AG04450 (cell line): ENCODE measurements around the gene BIRC7. TPM values are rescaled to one million over a fixed set of nuclear protein-coding genes. Genes with fewer than 3 reads are reported as not detected.

Experiments
- CTCF ChIA-PET: fragments of 300-600, 350-600 bp; formaldehyde crosslinking; extraction: SDS; loops from one replicate; lab custom pipeline; 2022; ENCODE audit warnings: antibody characterized with exemption, inconsistent platforms; lab: Charles Lee
- POLR2A ChIA-PET: fragments of 350-600 bp; formaldehyde crosslinking; extraction: SDS; loops from one replicate; lab custom pipeline; 2021; ENCODE audit warnings: antibody characterized with exemption, inconsistent platforms; lab: Yijun Ruan, JAX
- DNase-seq: peaks from one replicate; pipeline ENCODE4 v3.0.0-alpha.2; 2011; ENCODE audit warnings: low read depth, low spot score
- H3K27ac ChIP-seq: one replicate; pipeline ENCODE4 v1.5.1; 2012; ENCODE audit warnings: low read depth, low read length, control low read depth
- H3K27me3 ChIP-seq: one replicate; pipeline ENCODE4 v1.6.0; 2012; ENCODE audit warnings: low read length; ENCODE audit not compliant: control insufficient read depth, insufficient read depth
- H3K4me3 ChIP-seq: 2 replicates; pipeline ENCODE4 v1.5.1; 2011; ENCODE audit warnings: mild to moderate bottlenecking, low read depth, low read length, control low read depth
- H3K9me3 ChIP-seq: 2 replicates; pipeline ENCODE4 v1.5.1; 2012; ENCODE audit warnings: low read length; ENCODE audit not compliant: control insufficient read depth, insufficient read depth
- CTCF ChIP-seq: IDR thresholded peaks from 2 replicates; pipeline ENCODE4 v1.5.1; 2011; ENCODE audit warnings: low read depth, low read length, control low read depth, inconsistent platforms
- polyA plus RNA-seq: library from polyadenylated mRNA; depleted of rRNA; stranded (reverse); fragments of >200 nt; gene quantifications from 2 replicates; pipeline ENCODE4 v1.2.3, GENCODE V29; 2011

BIRC7 gene
- polyA plus RNA-seq, 1 experiment: not detected

- POLR2A ChIA-PET: no interaction called here
- CTCF ChIA-PET: interaction anchor here (1.2 to 6.0 kb wide), 2 partner anchors 10 to 19 kb away, joined by 4 to 45 read pairs; no protein-coding TSS in a partner anchor
- no peak overlapping the region for H3K27ac ChIP-seq
These were observed 1.8 kb upstream of the BIRC7 start for GRCh38 chr20:63233924-63234323.

GRCh38 chr20:63234693-63235398 is 859 bp upstream of the BIRC7 start:
- H3K4me3 ChIP-seq: no peak overlapping the region
- peaks cover 3% of the 10 kb centered on the region for H3K27me3 ChIP-seq
- TF ChIP-seq CTCF: peak; percentile 52
- CTCF ChIA-PET: interaction anchor here (0.6 to 6.0 kb wide), 4 partner anchors 11 to 74 kb away, joined by 3 to 45 read pairs (median 4); partner anchors contain the start of gene ARFGAP1
- POLR2A ChIA-PET: no interaction called here
- no peak for DNase-seq
- no peak overlapping the region for H3K27ac ChIP-seq
- no peaks in the 10 kb centered on the region; the same call in 1 of the 2 replicates for H3K9me3 ChIP-seq

More at GRCh38 chr20:63233924-63234323, 1.8 kb upstream of the BIRC7 start:
- Histone ChIP-seq H3K9me3 (no peaks in the 10 kb centered on the region; the same call in 1 of the 2 replicates), H3K27me3 (no peaks in the 10 kb centered on the region), H3K4me3 (no peak overlapping the region)
- TF ChIP-seq CTCF: no peak
- DNase-seq: no peak

- no peak for TF ChIP-seq CTCF
- no peak overlapping the region for H3K27ac ChIP-seq
- H3K9me3 ChIP-seq: no peaks in the 10 kb centered on the region; the same call in 1 of the 2 replicates
- no peak for DNase-seq
- CTCF ChIA-PET: interaction anchor here (1.1 to 6.0 kb wide), 2 partner anchors 12 to 73 kb away, joined by 3 to 45 read pairs; no protein-coding TSS in a partner anchor
- H3K4me3 ChIP-seq: no peak overlapping the region
- POLR2A ChIA-PET: no interaction called here
- peaks cover 5% of the 10 kb centered on the region for H3K27me3 ChIP-seq
These were observed 572 bp downstream of the BIRC7 start for GRCh38 chr20:63236116-63236837.

GRCh38 chr20:63238031-63238430 is 2.3 kb downstream of the BIRC7 start:
- POLR2A ChIA-PET: no interaction called here
- Histone ChIP-seq H3K9me3 (no peaks in the 10 kb centered on the region; the same call in 1 of the 2 replicates), H3K27ac (no peak overlapping the region), H3K27me3 (peaks cover 9% of the 10 kb centered on the region), H3K4me3 (no peak overlapping the region)
- TF ChIP-seq CTCF: no peak
- DNase-seq: no peak
- CTCF ChIA-PET: interaction anchor here (2.7 kb wide), 1 partner anchor 14 kb away, joined by 10 read pairs; no protein-coding TSS in a partner anchor
